Measurements from ENCODE around the gene ATP1B1.

ATP1B1 gene

DNA sequence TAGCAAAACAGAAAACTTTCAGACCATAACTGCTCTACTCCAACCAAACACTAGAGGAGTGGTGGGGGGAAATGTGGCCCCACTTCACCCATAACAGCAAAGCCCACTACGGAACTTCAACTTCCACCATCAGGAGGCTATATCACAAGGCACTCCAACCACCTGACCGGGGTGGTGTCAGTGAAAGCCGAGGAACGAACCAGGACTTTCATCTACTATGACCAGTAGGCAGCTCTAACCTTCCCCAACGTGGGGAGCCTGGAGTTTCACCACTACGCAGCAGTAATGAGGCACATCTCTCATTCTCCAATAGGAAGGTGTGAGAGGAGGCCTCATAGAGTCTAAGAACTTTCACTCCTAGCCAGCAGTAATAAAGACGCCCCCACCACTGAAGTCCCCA is 42.4 kb upstream of the ATP1B1 start:
- TF ChIP-seq, protein P1, sequence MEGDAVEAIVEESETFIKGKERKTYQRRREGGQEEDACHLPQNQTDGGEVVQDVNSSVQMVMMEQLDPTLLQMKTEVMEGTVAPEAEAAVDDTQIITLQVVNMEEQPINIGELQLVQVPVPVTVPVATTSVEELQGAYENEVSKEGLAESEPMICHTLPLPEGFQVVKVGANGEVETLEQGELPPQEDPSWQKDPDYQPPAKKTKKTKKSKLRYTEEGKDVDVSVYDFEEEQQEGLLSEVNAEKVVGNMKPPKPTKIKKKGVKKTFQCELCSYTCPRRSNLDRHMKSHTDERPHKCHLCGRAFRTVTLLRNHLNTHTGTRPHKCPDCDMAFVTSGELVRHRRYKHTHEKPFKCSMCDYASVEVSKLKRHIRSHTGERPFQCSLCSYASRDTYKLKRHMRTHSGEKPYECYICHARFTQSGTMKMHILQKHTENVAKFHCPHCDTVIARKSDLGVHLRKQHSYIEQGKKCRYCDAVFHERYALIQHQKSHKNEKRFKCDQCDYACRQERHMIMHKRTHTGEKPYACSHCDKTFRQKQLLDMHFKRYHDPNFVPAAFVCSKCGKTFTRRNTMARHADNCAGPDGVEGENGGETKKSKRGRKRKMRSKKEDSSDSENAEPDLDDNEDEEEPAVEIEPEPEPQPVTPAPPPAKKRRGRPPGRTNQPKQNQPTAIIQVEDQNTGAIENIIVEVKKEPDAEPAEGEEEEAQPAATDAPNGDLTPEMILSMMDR (IDR thresholded peaks at IDR 0.05; ENCODE audit: insufficient read depth, low read length, missing control alignments): no peak
- CTCF ChIA-PET: no interaction called here
- POLR2A ChIA-PET: no interaction called here
- no peak overlapping the region for H3K4me3 ChIP-seq (ENCODE audit: low read depth, low read length)
- no peak for DNase-seq (ENCODE audit: low read depth, low spot score)

DNA sequence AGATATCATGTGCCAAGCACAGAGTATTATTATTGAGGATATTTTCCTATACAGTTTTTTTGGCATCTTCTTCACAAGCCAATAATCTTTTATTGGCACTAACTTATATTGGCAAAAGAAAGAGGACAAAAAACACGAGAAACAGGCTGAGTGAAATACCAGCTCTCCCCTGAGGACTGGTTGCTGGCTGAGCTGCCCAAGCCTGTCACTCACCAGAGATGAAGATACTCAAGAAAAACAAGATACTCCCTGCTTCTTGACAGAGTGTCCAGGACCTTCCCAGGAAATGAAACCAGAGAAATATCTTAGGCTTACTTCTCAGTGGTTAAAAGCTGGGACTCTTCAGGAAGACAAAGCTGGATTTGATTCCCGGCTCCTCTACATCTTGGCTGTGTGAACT is 35.9 kb upstream of the ATP1B1 start:
- ChIA-PET CTCF (no interaction called here), POLR2A (no interaction called here)
- no peak overlapping the region for H3K4me3 ChIP-seq (ENCODE audit: low read depth, low read length)
- TF ChIP-seq, protein P1 (IDR thresholded peaks at IDR 0.05; ENCODE audit: insufficient read depth, low read length, missing control alignments): no peak
- DNase-seq (ENCODE audit: low read depth, low spot score): no peak

DNA sequence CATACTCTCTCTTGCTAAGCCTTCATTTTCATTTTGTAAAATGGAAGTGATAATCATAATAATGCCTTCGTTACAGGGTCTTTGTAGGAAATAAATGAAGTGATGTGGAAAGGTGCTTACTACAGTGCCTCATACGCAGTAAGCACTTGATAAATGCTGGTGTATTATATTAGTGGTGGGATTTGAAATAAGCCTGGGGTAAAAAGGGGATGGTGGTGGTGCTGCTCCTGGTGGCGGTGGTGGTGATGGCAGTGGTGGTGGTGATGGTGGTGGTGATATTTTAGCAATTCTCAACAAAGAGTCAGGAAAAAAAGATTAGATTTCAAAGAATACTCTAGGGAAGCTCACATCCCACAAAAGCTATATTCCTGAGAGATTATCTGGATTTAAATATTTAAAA is 35.5 kb upstream of the ATP1B1 start:
- ChIA-PET POLR2A (no interaction called here), CTCF (interaction anchor here (1.4 kb wide), 1 partner anchor 9 kb away, joined by 3 read pairs; no protein-coding TSS in a partner anchor)

DNA sequence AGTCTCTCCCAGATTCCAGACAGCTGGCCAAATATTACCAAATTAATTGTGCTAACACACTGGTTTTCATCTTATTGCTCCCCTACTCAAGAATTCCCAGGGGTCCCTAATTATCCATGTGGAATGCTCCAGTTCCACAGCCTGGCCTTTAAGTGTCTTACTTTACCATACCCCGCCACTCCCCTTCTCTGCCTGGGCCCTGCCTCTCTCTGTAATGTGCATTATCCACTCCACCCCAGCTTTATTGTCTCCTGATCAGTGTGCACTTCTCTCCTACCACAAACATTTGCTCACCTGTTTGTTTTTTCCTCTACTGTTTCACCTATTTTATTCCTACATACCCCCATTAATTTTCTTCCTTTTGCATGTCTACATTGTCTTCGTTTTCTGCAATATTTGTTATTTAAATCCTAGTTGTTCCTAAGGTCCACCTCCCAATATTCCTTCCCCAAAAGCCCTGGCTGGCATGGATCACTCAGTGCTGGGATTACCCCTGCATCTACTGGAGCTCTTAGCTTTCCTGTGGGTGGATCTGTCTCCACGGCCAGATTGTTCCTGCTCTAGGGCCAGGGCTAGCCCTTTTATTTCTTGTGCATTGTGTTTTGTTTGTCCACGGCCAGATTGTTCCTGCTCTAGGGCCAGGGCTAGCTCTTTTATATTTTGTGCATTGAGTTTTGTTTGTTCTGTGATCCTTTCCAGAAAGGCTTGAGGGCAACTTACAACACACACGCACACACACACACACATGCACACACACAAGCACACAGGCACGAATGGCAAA is 33.4 kb upstream of the ATP1B1 start:
- ChIA-PET POLR2A (no interaction called here), CTCF (no interaction called here)
- TF ChIP-seq, protein P1 (IDR thresholded peaks at IDR 0.05; ENCODE audit: insufficient read depth, low read length, missing control alignments): no peak
- no peak overlapping the region for H3K4me3 ChIP-seq (ENCODE audit: low read depth, low read length)
- no peak for DNase-seq (ENCODE audit: low read depth, low spot score)

More for the DNA sequence above, 35.5 kb upstream of the ATP1B1 start:
- TF ChIP-seq, protein P1 (IDR thresholded peaks at IDR 0.05; ENCODE audit: insufficient read depth, low read length, missing control alignments): no peak
- no peak for DNase-seq (ENCODE audit: low read depth, low spot score)
- H3K4me3 ChIP-seq (ENCODE audit: low read depth, low read length): no peak overlapping the region

DNA sequence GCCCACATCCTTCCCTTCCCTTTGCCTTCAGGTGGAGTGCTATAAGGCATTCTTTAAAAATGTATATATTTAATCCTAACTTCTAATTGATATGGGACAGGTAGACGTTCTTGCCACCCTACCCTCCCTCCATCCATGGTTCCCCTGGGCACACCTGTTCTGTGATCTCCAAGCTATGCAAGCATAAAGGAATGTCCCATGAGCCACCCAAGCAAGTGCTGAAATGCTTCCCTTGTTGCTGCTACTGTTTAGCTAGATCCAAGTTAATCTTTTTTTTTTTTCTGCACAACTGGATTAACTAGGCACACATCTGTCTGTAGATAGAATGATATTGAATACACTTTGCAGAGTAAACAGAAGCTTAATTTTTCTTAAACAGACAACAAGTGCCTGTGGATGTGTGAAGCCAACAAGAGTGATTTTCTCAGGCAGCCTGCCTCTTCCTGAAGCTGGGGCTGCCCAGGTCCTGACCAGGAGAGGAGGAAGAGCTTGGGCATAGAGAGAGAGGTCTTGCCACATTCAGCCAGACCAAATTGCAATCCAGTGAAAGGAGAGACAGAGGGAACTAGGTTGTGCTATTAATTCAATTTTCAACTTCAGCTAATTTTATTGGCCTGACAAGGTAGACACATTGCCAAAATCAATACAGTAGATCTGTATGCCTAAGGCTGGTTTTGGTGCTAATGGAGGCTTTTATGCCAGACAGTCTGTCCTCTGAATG is 28.2 kb upstream of the ATP1B1 start:
- CTCF ChIA-PET: interaction anchor here (1.4 kb wide), 1 partner anchor 271 kb away, joined by 5 read pairs; no protein-coding TSS in a partner anchor

More for the DNA sequence above, 28.2 kb upstream of the ATP1B1 start:
- POLR2A ChIA-PET: no interaction called here
- H3K4me3 ChIP-seq (ENCODE audit: low read depth, low read length): no peak overlapping the region
- TF ChIP-seq, protein P1 (IDR thresholded peaks at IDR 0.05; ENCODE audit: insufficient read depth, low read length, missing control alignments): no peak
- no peak for DNase-seq (ENCODE audit: low read depth, low spot score)

All from AG04449 (cell line).